Duodenal mucosa (tissue), 2 donors: Measurements from ENCODE around the gene SEC11A.
"Not testable (repeated sequence)": the region's sequence is repeated elsewhere in the genome, so short reads cannot be mapped to it uniquely, and the experiment has no call there.

ENCODE experiments used
- H3K27ac ChIP-seq: one replicate; pipeline ENCODE4 v1.7.0; 2013; ENCODE audit warnings: low read depth, low read length
- H3K27me3 ChIP-seq, 2 donors: one replicate each; pipeline ENCODE4 v1.7.0; 2013; ENCODE audit warnings: low read length in 2 of 2, control low read depth in 1 of 2; ENCODE audit not compliant: insufficient read depth in 2 of 2, control insufficient read depth in 1 of 2
- H3K36me3 ChIP-seq, 2 donors: one replicate each; pipeline ENCODE4 v1.7.0; 2013; ENCODE audit warnings: low read length in 2 of 2, control low read depth in 1 of 2; ENCODE audit not compliant: insufficient read depth in 2 of 2, control insufficient read depth in 1 of 2
- H3K4me1 ChIP-seq, 2 donors: one replicate each; pipeline ENCODE4 v1.7.0; 2013; ENCODE audit warnings: low read length in 2 of 2, control low read depth in 1 of 2; ENCODE audit not compliant: insufficient read depth in 2 of 2, control insufficient read depth in 1 of 2
- H3K4me3 ChIP-seq, 2 donors: one replicate each; pipeline ENCODE4 v1.7.0; 2013; ENCODE audit warnings: low read length in 2 of 2, low read depth in 1 of 2
- H3K9ac ChIP-seq, 2 donors: one replicate each; pipeline ENCODE4 v1.7.0; 2013; ENCODE audit warnings: low read length in 2 of 2, low read depth in 1 of 2
- H3K9me3 ChIP-seq, 2 donors: one replicate each; pipeline ENCODE4 v1.7.0; 2013; ENCODE audit warnings: low read length in 2 of 2, control low read depth in 1 of 2; ENCODE audit not compliant: control insufficient read depth in 1 of 2

Gene SEC11A

DNA sequence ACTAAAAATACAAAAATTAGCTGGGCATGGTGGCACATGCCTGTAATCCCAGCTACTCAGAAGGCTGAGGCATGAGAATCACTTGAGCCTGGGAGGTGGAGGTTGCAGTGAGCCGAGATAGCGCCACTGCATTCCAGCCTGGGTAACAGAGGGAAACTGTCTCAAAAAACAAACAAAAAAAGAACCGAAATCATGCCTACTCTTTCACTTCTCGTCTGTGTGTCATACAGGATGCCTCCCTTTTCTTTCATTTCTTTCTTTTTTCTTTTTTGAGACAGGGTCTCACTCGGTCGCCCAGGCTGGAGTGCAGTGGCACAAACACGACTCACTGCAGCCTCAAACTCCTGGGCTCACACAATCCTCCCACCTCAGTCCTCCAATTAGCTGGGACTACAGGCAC is 29.5 kb downstream of the SEC11A start:
- not testable (repeated sequence) for H3K27me3 ChIP-seq, H3K4me1 ChIP-seq, H3K9ac ChIP-seq, H3K9me3 ChIP-seq, H3K4me3 ChIP-seq, H3K27ac ChIP-seq
- peaks cover 0 to 35% of the 10 kb centered on the region in 2 donors for H3K36me3 ChIP-seq

DNA sequence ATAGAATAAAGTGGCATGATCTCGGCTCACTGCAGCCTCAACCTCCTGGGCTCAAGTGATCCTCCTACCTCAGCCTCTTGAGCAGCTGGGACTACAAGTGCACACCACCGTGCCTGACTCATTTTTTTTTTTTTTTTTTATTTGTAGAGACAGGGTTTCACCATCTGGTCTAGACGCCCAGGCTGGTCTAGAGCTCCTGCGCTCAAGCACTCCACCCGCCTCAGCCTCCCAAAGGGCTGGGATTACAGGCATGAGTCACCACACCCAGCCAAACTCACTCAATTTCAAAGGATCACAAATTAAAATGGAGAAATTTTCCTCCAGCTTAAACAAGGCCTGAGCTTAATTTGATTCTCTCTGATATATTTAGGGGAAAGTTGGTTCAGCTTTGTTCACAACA is 30.6 kb downstream of the SEC11A start:
- no peak overlapping the region for H3K27ac ChIP-seq
- no peaks in the 10 kb centered on the region for H3K27me3 ChIP-seq
- no peaks in the 10 kb centered on the region for H3K9me3 ChIP-seq
- no peak overlapping the region for H3K9ac ChIP-seq
- no peak overlapping the region for H3K4me3 ChIP-seq
- H3K4me1 ChIP-seq: no peaks in the 10 kb centered on the region
- peaks cover 0 to 28% of the 10 kb centered on the region in 2 donors for H3K36me3 ChIP-seq

DNA sequence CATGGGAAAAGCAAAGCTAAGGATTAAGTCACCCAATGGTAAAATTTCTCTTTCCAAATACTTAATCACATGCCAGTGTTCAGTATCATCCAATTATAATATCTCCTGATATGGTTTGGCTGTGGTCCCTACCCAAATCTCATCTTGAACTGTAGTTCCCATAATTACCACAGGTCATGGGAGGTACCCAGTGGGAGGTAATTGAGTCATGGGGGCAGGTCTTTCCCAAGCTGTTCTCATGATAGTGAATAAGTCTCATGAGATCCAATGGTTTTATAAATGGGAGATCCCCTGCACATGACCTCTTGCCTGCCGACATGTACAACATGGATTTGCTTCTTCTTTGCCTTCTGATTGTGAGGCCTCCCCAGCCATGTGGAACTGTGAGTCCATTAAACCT is 31.8 kb downstream of the SEC11A start:
- Histone ChIP-seq H3K9ac (no peak overlapping the region), H3K4me1 (no peaks in the 10 kb centered on the region), H3K4me3 (no peak overlapping the region), H3K27ac (no peak overlapping the region), H3K9me3 (no peaks in the 10 kb centered on the region), H3K27me3 (no peaks in the 10 kb centered on the region), H3K36me3 (peaks cover 7 to 29% of the 10 kb centered on the region in 2 donors)

DNA sequence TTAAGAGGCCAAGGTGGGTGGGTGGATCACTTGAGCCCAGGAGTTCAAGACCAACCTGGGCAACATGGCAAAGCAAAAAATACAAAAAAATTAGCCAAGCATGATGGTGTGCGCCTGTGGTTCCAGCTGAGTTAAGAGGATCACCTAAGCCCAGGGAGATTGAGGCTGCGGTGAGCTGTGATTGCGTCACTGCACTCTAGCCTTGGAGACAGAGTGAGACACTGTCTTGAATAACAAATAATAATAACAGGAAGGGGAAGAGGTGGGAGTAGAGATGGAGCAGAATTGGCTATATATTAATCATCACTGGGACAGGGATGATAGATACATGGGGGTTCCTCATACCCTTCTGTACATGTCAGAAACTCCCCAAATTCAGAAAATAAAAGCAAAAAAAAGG is 34.1 kb downstream of the SEC11A start:
- H3K9me3 ChIP-seq: no peaks in the 10 kb centered on the region
- H3K36me3 ChIP-seq: peaks cover 8 to 24% of the 10 kb centered on the region in 2 donors
- no peaks in the 10 kb centered on the region for H3K27me3 ChIP-seq
- H3K4me3 ChIP-seq: no peak overlapping the region
- H3K4me1 ChIP-seq: no peaks in the 10 kb centered on the region
- H3K9ac ChIP-seq: no peak overlapping the region
- no peak overlapping the region for H3K27ac ChIP-seq

DNA sequence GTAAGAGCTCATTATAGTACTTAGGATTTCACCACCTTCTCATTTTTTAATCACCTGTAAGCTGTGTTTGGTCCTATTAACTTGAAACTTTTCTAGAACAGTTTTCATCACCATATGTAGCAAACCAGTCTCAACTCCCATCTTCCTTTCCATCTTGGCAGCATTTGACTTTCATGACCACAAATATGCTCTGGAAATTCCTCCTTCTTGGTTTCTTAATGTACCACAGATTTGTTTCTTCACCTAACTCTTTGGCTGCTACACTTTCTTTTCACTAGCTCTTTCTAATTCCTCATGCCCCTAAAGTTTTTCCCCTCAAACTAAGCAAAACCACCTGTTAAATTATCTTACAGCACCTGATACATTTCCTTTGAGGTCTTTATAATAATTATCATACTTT is 44.7 kb downstream of the SEC11A start:
- H3K9ac ChIP-seq: no peak overlapping the region
- no peak overlapping the region for H3K4me3 ChIP-seq
- H3K27ac ChIP-seq: no peak overlapping the region
- H3K4me1 ChIP-seq: no peaks in the 10 kb centered on the region
- no peaks in the 10 kb centered on the region for H3K27me3 ChIP-seq
- peaks cover 12 to 41% of the 10 kb centered on the region in 2 donors for H3K36me3 ChIP-seq
- H3K9me3 ChIP-seq: no peaks in the 10 kb centered on the region

DNA sequence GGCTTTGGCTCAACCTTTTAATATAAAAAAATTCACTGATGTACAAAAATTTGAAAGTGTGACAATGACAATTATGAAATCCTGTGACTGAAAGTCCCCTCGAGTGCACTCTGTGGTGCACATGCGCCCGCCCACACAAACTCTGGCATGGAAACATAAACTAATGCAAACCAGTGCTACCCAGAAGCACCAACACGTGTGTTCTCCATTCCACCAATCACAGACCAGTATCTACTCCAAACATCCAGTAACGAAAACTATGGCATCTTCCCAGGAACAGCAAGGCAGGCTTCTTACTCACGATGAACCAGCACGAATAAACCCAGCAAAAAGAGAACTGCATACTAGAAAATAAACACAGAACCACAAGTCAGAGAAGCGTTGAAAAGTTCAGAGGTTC is 46.2 kb downstream of the SEC11A start:
- H3K9ac ChIP-seq: no peak overlapping the region
- H3K9me3 ChIP-seq: no peaks in the 10 kb centered on the region
- no peaks in the 10 kb centered on the region for H3K4me1 ChIP-seq
- no peaks in the 10 kb centered on the region for H3K27me3 ChIP-seq
- peaks cover 20 to 50% of the 10 kb centered on the region in 2 donors for H3K36me3 ChIP-seq
- H3K27ac ChIP-seq: no peak overlapping the region
- no peak overlapping the region for H3K4me3 ChIP-seq

DNA sequence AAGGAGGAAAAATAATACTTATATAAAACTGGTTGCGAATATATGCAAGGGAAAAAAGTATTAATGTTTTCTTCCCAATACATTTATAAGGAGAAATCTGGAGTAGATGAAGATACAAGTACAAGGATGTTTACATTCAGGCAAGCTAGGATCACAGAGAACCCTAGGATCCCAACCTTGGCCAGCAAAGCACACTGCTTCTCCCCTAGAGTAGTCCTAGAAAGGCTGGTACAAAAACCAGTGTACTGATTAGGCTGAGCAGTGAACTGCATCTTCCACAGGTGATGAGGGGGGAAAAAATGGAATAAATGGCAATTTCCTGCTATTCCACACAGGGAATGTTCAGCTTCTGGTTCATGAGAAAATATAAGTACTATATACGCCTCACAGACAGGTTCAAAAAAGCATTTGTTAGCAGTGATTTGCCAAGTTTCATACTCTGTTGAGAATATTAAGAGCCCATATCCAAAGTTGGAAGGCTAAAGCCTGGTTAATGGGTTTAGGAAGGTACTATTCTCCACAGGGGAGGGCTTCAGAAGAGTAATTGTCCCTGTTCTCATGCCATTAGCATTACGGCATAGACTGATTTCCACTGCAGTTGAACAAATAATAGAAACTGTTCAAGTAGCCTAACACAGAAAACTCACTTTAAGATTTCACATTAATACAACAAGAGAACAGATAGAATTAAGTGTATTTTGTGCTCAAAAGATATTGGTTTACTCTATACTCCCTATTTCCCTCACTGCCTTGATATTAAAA is 47.5 kb downstream of the SEC11A start:
- no peaks in the 10 kb centered on the region for H3K27me3 ChIP-seq
- H3K36me3 ChIP-seq: peaks cover 20 to 46% of the 10 kb centered on the region in 2 donors
- no peak overlapping the region for H3K4me3 ChIP-seq
- no peaks in the 10 kb centered on the region for H3K4me1 ChIP-seq
- H3K9me3 ChIP-seq: no peaks in the 10 kb centered on the region
- H3K9ac ChIP-seq: no peak overlapping the region
- no peak overlapping the region for H3K27ac ChIP-seq

DNA sequence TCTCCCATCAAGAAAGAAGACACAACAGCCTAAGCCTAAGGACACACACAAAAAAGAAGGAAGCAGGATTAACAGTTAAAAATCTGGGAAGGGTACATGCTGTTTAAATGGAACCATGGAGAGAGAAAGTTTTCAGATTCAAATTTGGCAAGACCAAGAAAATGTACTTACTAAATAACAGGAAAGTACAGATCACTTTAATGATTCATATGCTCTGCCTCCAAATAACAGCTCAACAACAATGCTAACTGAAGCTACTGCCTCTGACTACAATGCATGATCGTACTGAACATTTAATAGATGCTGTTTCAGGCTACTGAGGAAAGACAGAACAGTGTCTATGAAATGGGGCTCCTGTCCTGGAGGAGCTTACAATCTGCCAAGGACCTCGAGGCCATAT is 49.6 kb downstream of the SEC11A start:
- Histone ChIP-seq H3K27ac (no peak overlapping the region), H3K9ac (no peak overlapping the region), H3K4me3 (no peak overlapping the region), H3K9me3 (no peaks in the 10 kb centered on the region), H3K4me1 (no peaks in the 10 kb centered on the region), H3K27me3 (no peaks in the 10 kb centered on the region), H3K36me3 (peaks cover 20 to 42% of the 10 kb centered on the region in 2 donors)

DNA sequence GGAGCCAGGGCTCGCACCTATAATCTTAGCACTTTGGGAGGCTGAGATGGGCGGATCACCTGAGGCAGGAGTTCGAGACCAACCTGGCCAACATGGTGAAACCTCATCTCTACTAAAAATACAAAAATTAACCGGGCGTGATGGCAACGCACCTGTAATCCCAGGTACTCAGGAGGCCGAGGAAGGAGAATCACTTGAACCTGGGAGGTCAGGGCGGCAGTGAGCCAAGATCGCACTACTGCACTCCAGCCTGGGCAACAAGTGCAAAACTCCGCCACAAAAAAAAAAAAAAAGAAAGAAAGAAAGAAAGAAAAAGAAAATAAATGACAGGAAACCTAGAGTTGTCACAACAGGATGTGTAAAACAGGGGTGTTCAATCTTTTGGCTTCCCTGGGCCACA is 54.9 kb downstream of the SEC11A start:
- Histone ChIP-seq H3K27ac (no peak overlapping the region), H3K4me1 (peaks cover 5 to 14% of the 10 kb centered on the region in 2 donors), H3K27me3 (no peaks in the 10 kb centered on the region), H3K36me3 (peaks cover 6 to 9% of the 10 kb centered on the region in 2 donors), H3K9ac (no peak overlapping the region), H3K9me3 (no peaks in the 10 kb centered on the region), H3K4me3 (no peak overlapping the region)

DNA sequence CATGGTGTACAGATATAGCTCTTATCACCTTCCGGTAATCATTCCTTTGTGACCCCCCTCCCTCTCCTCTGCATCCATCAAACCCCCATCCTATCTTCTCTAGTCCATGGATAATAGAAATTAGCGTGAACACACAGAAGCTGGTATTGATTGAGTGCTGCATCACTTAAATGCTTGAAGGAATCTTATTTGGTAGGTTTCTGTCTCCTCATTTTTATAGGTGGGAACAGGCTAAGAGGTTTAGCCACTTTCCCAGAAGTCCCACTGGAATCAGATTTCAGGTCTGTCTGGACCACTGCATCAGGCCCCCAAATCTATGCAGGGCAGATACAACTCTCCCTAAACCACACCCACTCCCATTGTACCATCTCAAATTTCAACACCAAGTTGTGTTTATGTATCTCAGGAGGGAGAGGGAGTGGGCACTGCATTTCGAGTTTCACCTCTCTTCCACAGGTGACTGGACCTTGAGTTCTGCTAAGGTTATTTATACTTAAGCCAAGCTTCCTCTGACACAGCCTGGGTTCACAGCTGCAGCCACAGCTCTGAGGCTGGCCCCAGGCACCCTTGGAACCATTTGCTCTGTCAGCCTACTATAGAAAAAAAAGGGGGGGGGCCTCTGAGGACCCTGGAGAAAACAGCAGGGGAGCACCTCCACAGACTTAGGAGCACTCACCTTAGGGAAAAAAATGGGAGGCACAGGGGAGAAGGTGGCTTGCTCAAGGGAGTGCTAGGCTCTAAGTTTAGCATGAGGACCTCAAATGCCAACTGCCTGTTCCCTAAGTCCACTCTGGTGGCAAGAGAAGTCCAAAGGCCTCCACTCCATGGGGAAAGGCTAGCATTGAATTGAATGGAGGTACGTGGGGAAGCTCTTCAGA is 55.8 kb downstream of the SEC11A start:
- Histone ChIP-seq H3K9ac (no peak overlapping the region), H3K27me3 (no peaks in the 10 kb centered on the region), H3K9me3 (no peaks in the 10 kb centered on the region), H3K27ac (no peak overlapping the region), H3K4me3 (no peak overlapping the region), H3K4me1 (peaks cover 8 to 16% of the 10 kb centered on the region in 2 donors), H3K36me3 (peaks cover 0 to 3% of the 10 kb centered on the region in 2 donors)
